ENCODE results near the gene TDRD5.

DNA sequence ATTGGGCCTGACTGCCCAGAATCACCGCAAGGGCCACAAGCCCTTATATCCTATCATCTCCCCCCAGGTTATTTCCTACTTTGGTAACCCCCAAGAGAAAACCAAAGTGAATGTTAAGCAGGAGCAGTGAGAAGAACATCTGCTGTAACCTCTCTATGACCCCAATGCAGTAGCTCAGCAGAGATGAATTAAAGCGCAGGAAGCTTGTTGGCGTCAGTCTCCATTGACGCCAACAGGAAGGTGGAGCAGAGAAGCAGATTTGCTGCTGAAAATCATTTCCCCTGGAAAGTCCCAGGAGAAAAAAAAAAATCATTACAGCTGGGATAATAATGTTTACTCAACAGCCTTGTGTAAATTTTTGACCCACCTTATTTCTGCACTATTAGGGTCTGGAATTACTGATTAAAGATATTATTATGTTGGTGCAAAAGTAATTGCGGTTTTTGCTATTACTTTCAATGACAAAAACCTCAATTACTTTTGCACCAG, 118.3 kb downstream of the TDRD5 start:
- TF ChIP-seq POLR2A (IDR thresholded peaks at IDR 0.05; ENCODE audit: low read length) (no peak), EHF (CRISPR knock-in tag; IDR thresholded peaks at IDR 0.05) (no peak), NFE2L2 (conservative IDR thresholded peaks at IDR 0.05; ENCODE audit: low read length) (no peak), SMC3 (IDR thresholded peaks at IDR 0.05) (no peak), PHF8 (IDR thresholded peaks at IDR 0.05; ENCODE audit: borderline replicate concordance, low read depth) (no peak), RNF2 (IDR thresholded peaks at IDR 0.05; ENCODE audit: borderline replicate concordance, low read depth) (no peak)
- TF ChIP-seq, protein P1, sequence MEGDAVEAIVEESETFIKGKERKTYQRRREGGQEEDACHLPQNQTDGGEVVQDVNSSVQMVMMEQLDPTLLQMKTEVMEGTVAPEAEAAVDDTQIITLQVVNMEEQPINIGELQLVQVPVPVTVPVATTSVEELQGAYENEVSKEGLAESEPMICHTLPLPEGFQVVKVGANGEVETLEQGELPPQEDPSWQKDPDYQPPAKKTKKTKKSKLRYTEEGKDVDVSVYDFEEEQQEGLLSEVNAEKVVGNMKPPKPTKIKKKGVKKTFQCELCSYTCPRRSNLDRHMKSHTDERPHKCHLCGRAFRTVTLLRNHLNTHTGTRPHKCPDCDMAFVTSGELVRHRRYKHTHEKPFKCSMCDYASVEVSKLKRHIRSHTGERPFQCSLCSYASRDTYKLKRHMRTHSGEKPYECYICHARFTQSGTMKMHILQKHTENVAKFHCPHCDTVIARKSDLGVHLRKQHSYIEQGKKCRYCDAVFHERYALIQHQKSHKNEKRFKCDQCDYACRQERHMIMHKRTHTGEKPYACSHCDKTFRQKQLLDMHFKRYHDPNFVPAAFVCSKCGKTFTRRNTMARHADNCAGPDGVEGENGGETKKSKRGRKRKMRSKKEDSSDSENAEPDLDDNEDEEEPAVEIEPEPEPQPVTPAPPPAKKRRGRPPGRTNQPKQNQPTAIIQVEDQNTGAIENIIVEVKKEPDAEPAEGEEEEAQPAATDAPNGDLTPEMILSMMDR (IDR thresholded peaks at IDR 0.05), result no peak
- TF ChIP-seq, protein P2, sequence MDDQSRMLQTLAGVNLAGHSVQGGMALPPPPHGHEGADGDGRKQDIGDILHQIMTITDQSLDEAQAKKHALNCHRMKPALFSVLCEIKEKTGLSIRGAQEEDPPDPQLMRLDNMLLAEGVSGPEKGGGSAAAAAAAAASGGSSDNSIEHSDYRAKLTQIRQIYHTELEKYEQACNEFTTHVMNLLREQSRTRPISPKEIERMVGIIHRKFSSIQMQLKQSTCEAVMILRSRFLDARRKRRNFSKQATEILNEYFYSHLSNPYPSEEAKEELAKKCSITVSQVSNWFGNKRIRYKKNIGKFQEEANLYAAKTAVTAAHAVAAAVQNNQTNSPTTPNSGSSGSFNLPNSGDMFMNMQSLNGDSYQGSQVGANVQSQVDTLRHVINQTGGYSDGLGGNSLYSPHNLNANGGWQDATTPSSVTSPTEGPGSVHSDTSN (IDR thresholded peaks at IDR 0.05), result no peak

Data from A549 (cell line).